GM12878 (cell line): Measurements from ENCODE around the gene DNAJC27. TPM values are rescaled to one million over a fixed set of nuclear protein-coding genes. Genes with fewer than 3 reads are reported as not detected.
A peak's percentile ranks its signal among the peaks of the same experiment; 100 is the strongest.

ENCODE experiments used
- ATF7 ChIP-seq: fragments of 450-650 bp; IDR thresholded peaks from 2 replicates; pipeline ENCODE4 v1.6.1; 2016; ENCODE audit warnings: low read depth, mild to moderate bottlenecking
- CHD2 ChIP-seq: IDR thresholded peaks from 2 replicates; pipeline ENCODE4 v1.6.1; 2011; ENCODE audit warnings: low read depth, low read length, improper control_type of control experiment, borderline replicate concordance
- CREM ChIP-seq: IDR thresholded peaks from 2 replicates; pipeline ENCODE4 v1.6.1; 2014; ENCODE audit warnings: antibody characterized with exemption, low read depth
- MEF2B ChIP-seq: fragments of 450-650 bp; IDR thresholded peaks from 2 replicates; pipeline ENCODE4 v1.6.1; 2018; ENCODE audit warnings: mild to moderate bottlenecking, moderate library complexity; ENCODE audit not compliant: partially characterized antibody, poor library complexity, severe bottlenecking
- MTA3 ChIP-seq: IDR thresholded peaks from 2 replicates; pipeline ENCODE4 v1.6.1; 2012; ENCODE audit warnings: low read length, inconsistent platforms, borderline replicate concordance
- NBN ChIP-seq: fragments of 450-650 bp; IDR thresholded peaks from 2 replicates; pipeline ENCODE4 v1.6.1; 2016
- PML ChIP-seq: IDR thresholded peaks from 2 replicates; pipeline ENCODE4 v1.6.1; 2012; ENCODE audit warnings: low read length, inconsistent platforms
- RB1 ChIP-seq: fragments of 450-650 bp; formaldehyde crosslinking; IDR thresholded peaks from 2 replicates; pipeline ENCODE4 v1.6.1; 2017; ENCODE audit warnings: mild to moderate bottlenecking, borderline replicate concordance
- SMAD1 ChIP-seq: fragments of 450-650 bp; IDR thresholded peaks from 2 replicates; pipeline ENCODE4 v1.6.1; 2018; ENCODE audit warnings: mild to moderate bottlenecking, low read depth; ENCODE audit not compliant: partially characterized antibody
- SMAD5 ChIP-seq: IDR thresholded peaks from 2 replicates; pipeline ENCODE4 v1.6.1; 2016; ENCODE audit warnings: antibody characterized with exemption, low read depth
- ZNF384 ChIP-seq: IDR thresholded peaks from 2 replicates; pipeline ENCODE4 v1.6.1; 2012; ENCODE audit warnings: low read depth, mild to moderate bottlenecking, low read length, improper control_type of control experiment, borderline replicate concordance
- polyA plus RNA-seq, 11 experiments: library from polyadenylated mRNA; depleted of rRNA in 4 of 11; unstranded in 6 of 11; stranded (reverse) in 5 of 11; fragments of >200 nt; fragmentation: Nextera tagmentation in 4 of 11; fragmentation: Illumina TruSeq in 1 of 11; extraction: Ambion mirVana in 4 of 11; extraction: Trizol in 1 of 11; gene quantifications; 1 replicate in 1 of 11; 2 replicates in 10 of 11; pipeline versions ENCODE4 v1.2.1 to v1.2.3, GENCODE V29; 2011 to 2016; ENCODE audit warnings: inconsistent platforms in 2 of 11, missing spikeins in 2 of 11, low read depth in 1 of 11
- total RNA-seq, 4 experiments: library from RNA; depleted of rRNA in 3 of 4; stranded (reverse); fragments of >200 nt in 3 of 4; fragmentation: Illumina TruSeq in 1 of 4; extraction: Trizol in 1 of 4; gene quantifications; 2 replicates each; pipeline versions ENCODE4 v1.2.1 to v1.2.3, GENCODE V29; 2013 to 2021
- TF ChIP-seq, protein P1 (sequence below): fragments of 450-650 bp; IDR thresholded peaks from 2 replicates; pipeline ENCODE4 v1.6.1; 2017; ENCODE audit warnings: mild to moderate bottlenecking, low read depth, inconsistent platforms; ENCODE audit not compliant: poor library complexity, severe bottlenecking
- TF ChIP-seq, protein P2 (sequence below): IDR thresholded peaks from 2 replicates; pipeline ENCODE4 v1.6.1; 2012; ENCODE audit warnings: low read depth, low read length, improper control_type of control experiment
- TF ChIP-seq, protein P3 (sequence below): IDR thresholded peaks from 2 replicates; pipeline ENCODE4 v1.6.1; 2012; ENCODE audit warnings: low read depth, low read length, improper control_type of control experiment

The DNAJC27 gene
- total and polyA plus RNA-seq, 10 of the 15 experiments (the other 5 are each of a cell fraction or from before 2014, with no cell fraction given) = 0.95 to 9.6 (median 3.7) TPM

DNA sequence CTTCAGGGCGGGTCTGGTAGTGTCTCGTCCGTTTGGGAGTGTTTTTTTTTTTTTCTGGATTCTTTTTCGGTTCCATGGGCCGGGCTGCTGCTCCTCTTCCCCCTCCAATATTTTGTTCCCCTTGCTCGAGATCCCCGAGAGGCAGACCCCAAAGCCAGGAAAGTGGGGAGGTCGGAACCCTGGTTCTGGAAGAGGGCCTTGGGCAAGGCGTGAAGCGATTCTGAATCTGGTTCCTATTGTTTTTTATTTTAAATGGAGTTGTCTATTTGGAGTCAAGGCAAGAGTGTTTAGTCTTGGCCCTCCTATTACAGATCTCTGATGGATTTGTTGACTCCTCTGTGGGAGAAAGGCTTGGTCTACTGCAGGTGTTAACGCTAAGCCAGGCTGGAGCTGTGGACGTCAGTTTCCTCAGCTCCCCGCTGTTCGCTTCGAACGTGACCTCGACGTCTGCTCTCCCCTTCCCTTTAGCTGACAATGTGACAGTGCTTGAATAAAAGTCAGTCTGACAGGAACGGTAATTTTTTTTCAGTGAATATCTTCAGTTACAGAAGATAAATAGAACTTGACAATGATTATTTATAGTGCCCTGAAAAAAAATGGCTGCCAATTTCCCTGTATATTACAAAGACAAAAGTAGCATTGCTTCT is 683 bp upstream of the DNAJC27 start (continued):
- TF ChIP-seq, protein P1, sequence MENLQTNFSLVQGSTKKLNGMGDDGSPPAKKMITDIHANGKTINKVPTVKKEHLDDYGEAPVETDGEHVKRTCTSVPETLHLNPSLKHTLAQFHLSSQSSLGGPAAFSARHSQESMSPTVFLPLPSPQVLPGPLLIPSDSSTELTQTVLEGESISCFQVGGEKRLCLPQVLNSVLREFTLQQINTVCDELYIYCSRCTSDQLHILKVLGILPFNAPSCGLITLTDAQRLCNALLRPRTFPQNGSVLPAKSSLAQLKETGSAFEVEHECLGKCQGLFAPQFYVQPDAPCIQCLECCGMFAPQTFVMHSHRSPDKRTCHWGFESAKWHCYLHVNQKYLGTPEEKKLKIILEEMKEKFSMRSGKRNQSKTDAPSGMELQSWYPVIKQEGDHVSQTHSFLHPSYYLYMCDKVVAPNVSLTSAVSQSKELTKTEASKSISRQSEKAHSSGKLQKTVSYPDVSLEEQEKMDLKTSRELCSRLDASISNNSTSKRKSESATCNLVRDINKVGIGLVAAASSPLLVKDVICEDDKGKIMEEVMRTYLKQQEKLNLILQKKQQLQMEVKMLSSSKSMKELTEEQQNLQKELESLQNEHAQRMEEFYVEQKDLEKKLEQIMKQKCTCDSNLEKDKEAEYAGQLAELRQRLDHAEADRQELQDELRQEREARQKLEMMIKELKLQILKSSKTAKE = no peak
- TF ChIP-seq ATF7 (peak; percentile 30; the same call in 1 of the 2 replicates), MTA3 (peak; percentile 37; the same call in 1 of the 2 replicates), CHD2 (0 out of 2 replicates have a peak, but pooled peaks have one; percentile 42), MEF2B (no peak), SMAD1 (peak; percentile 69), RB1 (no peak), PML (peak; percentile 20), CREM (no peak), ZNF384 (0 out of 2 replicates have a peak, but pooled peaks have one; percentile 7), SMAD5 (no peak), NBN (peak; percentile 73; the same call in 1 of the 2 replicates)
- TF ChIP-seq, protein P2, sequence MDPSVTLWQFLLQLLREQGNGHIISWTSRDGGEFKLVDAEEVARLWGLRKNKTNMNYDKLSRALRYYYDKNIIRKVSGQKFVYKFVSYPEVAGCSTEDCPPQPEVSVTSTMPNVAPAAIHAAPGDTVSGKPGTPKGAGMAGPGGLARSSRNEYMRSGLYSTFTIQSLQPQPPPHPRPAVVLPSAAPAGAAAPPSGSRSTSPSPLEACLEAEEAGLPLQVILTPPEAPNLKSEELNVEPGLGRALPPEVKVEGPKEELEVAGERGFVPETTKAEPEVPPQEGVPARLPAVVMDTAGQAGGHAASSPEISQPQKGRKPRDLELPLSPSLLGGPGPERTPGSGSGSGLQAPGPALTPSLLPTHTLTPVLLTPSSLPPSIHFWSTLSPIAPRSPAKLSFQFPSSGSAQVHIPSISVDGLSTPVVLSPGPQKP = 0 out of 2 replicates have a peak, but pooled peaks have one; percentile 41
- TF ChIP-seq, protein P3, sequence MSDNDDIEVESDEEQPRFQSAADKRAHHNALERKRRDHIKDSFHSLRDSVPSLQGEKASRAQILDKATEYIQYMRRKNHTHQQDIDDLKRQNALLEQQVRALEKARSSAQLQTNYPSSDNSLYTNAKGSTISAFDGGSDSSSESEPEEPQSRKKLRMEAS = peak; percentile 64; the same call in 1 of the 2 replicates
- TF ChIP-seq, all 136 proteins: peak for 16
